Liver (tissue), 9 donors: ENCODE data around the gene PRPF19. TPM values are rescaled to one million over a fixed set of nuclear protein-coding genes. Genes with fewer than 3 reads are reported as not detected.

ENCODE experiments used
- DNase-seq: peaks from one replicate; pipeline ENCODE4 v3.0.0-alpha.2; 2017; ENCODE audit warnings: low spot score
- H3K27ac ChIP-seq, 2 donors: one replicate each; pipeline ENCODE4 v1.7.0; 2013; ENCODE audit warnings: inconsistent platforms in 2 of 2, low read length in 2 of 2, control low read depth in 1 of 2, low read depth in 1 of 2, mild to moderate bottlenecking in 1 of 2
- H3K27me3 ChIP-seq, 4 donors: one replicate each; pipeline versions ENCODE4 v1.6.1 to v1.7.0; 2013; ENCODE audit warnings: low read length in 3 of 4, inconsistent platforms in 1 of 4, mild to moderate bottlenecking in 1 of 4, moderate library complexity in 1 of 4; ENCODE audit not compliant: control insufficient read depth in 4 of 4, insufficient read depth in 4 of 4
- H3K36me3 ChIP-seq, 4 donors: one replicate each; pipeline versions ENCODE4 v1.6.1 to v1.7.0; 2013; ENCODE audit warnings: low read length in 3 of 4, mild to moderate bottlenecking in 3 of 4, low read depth in 1 of 4, moderate library complexity in 1 of 4; ENCODE audit not compliant: control insufficient read depth in 4 of 4, insufficient read depth in 3 of 4
- H3K4me1 ChIP-seq, 4 donors: one replicate each; pipeline versions ENCODE4 v1.6.1 to v1.7.0; 2013; ENCODE audit warnings: low read length in 3 of 4, mild to moderate bottlenecking in 3 of 4, moderate library complexity in 1 of 4; ENCODE audit not compliant: control insufficient read depth in 4 of 4, insufficient read depth in 4 of 4
- H3K4me3 ChIP-seq, 3 donors: one replicate each; pipeline versions ENCODE4 v1.6.1 to v1.7.0; 2013; ENCODE audit warnings: low read length in 3 of 3, control low read depth in 1 of 3, low read depth in 1 of 3, mild to moderate bottlenecking in 1 of 3
- H3K9ac ChIP-seq, 2 donors: one replicate each; pipeline ENCODE4 v1.7.0; 2013; ENCODE audit warnings: low read length in 2 of 2, mild to moderate bottlenecking in 2 of 2, moderate library complexity in 2 of 2, control low read depth in 1 of 2, low read depth in 1 of 2
- H3K9me3 ChIP-seq, 4 donors: one replicate each; pipeline versions ENCODE4 v1.6.1 to v1.7.0; 2013; ENCODE audit warnings: low read length in 3 of 4; ENCODE audit not compliant: control insufficient read depth in 4 of 4
- ATF3 ChIP-seq: IDR thresholded peaks from 2 replicates; pipeline ENCODE4 v1.6.1; 2016; ENCODE audit warnings: antibody characterized with exemption
- CTCF ChIP-seq: fragments of 150-350 bp; IDR thresholded peaks from 2 replicates; pipeline ENCODE4 v1.5.1; 2017; ENCODE audit warnings: improper control_type of control experiment, low read depth, low read length; ENCODE audit not compliant: missing input control
- EGR1 ChIP-seq, 2 donors: IDR thresholded peaks; 2 replicates each; pipeline ENCODE4 v1.6.1; 2016 to 2018; ENCODE audit warnings: antibody characterized with exemption in 2 of 2, low read depth in 2 of 2
- FOXA1 ChIP-seq: IDR thresholded peaks from 2 replicates; pipeline ENCODE4 v1.6.1; 2016; ENCODE audit warnings: antibody characterized with exemption
- FOXA2 ChIP-seq: IDR thresholded peaks from 2 replicates; pipeline ENCODE4 v1.6.1; 2016; ENCODE audit warnings: antibody characterized with exemption
- GABPA ChIP-seq, 2 donors: IDR thresholded peaks in 1 of 2; conservative IDR thresholded peaks in 1 of 2; 2 replicates each; pipeline ENCODE4 v1.6.1; 2016; ENCODE audit warnings: antibody characterized with exemption in 2 of 2, mild to moderate bottlenecking in 1 of 2, moderate library complexity in 1 of 2
- HNF4A ChIP-seq, 2 donors: conservative IDR thresholded peaks; 2 replicates each; pipeline ENCODE4 v1.6.1; 2016; ENCODE audit warnings: antibody characterized with exemption in 2 of 2, mild to moderate bottlenecking in 2 of 2
- HNF4G ChIP-seq: IDR thresholded peaks from 2 replicates; pipeline ENCODE4 v1.6.1; 2016; ENCODE audit warnings: antibody characterized with exemption
- JUND ChIP-seq, 2 donors: IDR thresholded peaks; 2 replicates each; pipeline ENCODE4 v1.6.1; 2016; ENCODE audit warnings: antibody characterized with exemption in 2 of 2
- MAX ChIP-seq: IDR thresholded peaks from 2 replicates; pipeline ENCODE4 v1.6.1; 2016; ENCODE audit warnings: antibody characterized with exemption
- NR2F2 ChIP-seq: IDR thresholded peaks from 2 replicates; pipeline ENCODE4 v1.6.1; 2016; ENCODE audit warnings: antibody characterized with exemption
- RAD21 ChIP-seq, 2 donors: IDR thresholded peaks; 2 replicates each; pipeline ENCODE4 v1.6.1; 2016; ENCODE audit warnings: antibody characterized with exemption in 2 of 2, mild to moderate bottlenecking in 2 of 2
- RXRA ChIP-seq, 2 donors: IDR thresholded peaks; 2 replicates each; pipeline ENCODE4 v1.6.1; 2017 to 2018; ENCODE audit warnings: antibody characterized with exemption in 2 of 2, mild to moderate bottlenecking in 1 of 2
- SP1 ChIP-seq: IDR thresholded peaks from 2 replicates; pipeline ENCODE4 v1.6.1; 2018; ENCODE audit warnings: antibody characterized with exemption, mild to moderate bottlenecking
- TAF1 ChIP-seq: conservative IDR thresholded peaks from 2 replicates; pipeline ENCODE4 v1.6.1; 2016; ENCODE audit warnings: antibody characterized with exemption, mild to moderate bottlenecking
- YY1 ChIP-seq: IDR thresholded peaks from 2 replicates; pipeline ENCODE4 v1.6.1; 2016; ENCODE audit warnings: antibody characterized with exemption, mild to moderate bottlenecking
- WGBS: extraction: QIAGEN DNeasy Blood & Tissue Kit; methylation state at CpG from one replicate; pipeline ENCODE4 v1.1.7; 2013; 5-methylcytosine and 5-hydroxymethylcytosine counted together
- polyA plus RNA-seq, 2 donors: library from polyadenylated mRNA; stranded (reverse) in 1 of 2; unstranded in 1 of 2; fragments of 200-250 nt in 1 of 2; fragments of >200 nt in 1 of 2; fragmentation: Nextera tagmentation in 1 of 2; extraction: Ambion mirVana in 1 of 2; gene quantifications; one replicate each; pipeline versions ENCODE4 v1.2.1 to v1.2.3, GENCODE V29; 2013 to 2015
- total RNA-seq, 2 donors: library from RNA; depleted of rRNA; stranded (reverse); fragments of >200 nt; gene quantifications; one replicate each; pipeline ENCODE4 v1.2.3, GENCODE V29; 2014
- TF ChIP-seq, protein P1 (sequence below): IDR thresholded peaks from 2 replicates; pipeline ENCODE4 v1.6.1; 2016; ENCODE audit warnings: antibody characterized with exemption
- TF ChIP-seq, protein P2 (sequence below): IDR thresholded peaks from 2 replicates; pipeline ENCODE4 v1.6.1; 2016; ENCODE audit warnings: antibody characterized with exemption, mild to moderate bottlenecking
- donor health status: healthy.
- donor health status: healthy.
- donor health status: healthy.
- donor health status: healthy.
- donor health status: healthy.

Gene PRPF19
- total and polyA plus RNA-seq, 4 donors, result 25.4 to 57.1 (median 40.4) TPM

- Histone ChIP-seq H3K4me3 (no peak overlapping the region), H3K27ac (no peak overlapping the region), H3K9me3 (no peaks in the 10 kb centered on the region), H3K27me3 (peaks cover 0 to 6% (median 0%) of the 10 kb centered on the region in 4 donors), H3K9ac (no peak overlapping the region), H3K36me3 (peaks cover 0 to 8% (median 2%) of the 10 kb centered on the region in 4 donors), H3K4me1 (peaks cover 5 to 13% (median 5%) of the 10 kb centered on the region in 4 donors)
- no peak for DNase-seq
- TF ChIP-seq TAF1 (no peak), SP1 (no peak), RAD21 (IDR thresholded peaks at IDR 0.05) (no peak)
- TF ChIP-seq, protein P1, sequence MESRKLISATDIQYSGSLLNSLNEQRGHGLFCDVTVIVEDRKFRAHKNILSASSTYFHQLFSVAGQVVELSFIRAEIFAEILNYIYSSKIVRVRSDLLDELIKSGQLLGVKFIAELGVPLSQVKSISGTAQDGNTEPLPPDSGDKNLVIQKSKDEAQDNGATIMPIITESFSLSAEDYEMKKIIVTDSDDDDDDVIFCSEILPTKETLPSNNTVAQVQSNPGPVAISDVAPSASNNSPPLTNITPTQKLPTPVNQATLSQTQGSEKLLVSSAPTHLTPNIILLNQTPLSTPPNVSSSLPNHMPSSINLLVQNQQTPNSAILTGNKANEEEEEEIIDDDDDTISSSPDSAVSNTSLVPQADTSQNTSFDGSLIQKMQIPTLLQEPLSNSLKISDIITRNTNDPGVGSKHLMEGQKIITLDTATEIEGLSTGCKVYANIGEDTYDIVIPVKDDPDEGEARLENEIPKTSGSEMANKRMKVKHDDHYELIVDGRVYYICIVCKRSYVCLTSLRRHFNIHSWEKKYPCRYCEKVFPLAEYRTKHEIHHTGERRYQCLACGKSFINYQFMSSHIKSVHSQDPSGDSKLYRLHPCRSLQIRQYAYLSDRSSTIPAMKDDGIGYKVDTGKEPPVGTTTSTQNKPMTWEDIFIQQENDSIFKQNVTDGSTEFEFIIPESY, result no peak
- 91% methylated on average over 8 of the region's 8 CpGs for WGBS
Observed at GRCh38 chr11:60927061-60927592, 20.7 kb upstream of the PRPF19 start.

DNA sequence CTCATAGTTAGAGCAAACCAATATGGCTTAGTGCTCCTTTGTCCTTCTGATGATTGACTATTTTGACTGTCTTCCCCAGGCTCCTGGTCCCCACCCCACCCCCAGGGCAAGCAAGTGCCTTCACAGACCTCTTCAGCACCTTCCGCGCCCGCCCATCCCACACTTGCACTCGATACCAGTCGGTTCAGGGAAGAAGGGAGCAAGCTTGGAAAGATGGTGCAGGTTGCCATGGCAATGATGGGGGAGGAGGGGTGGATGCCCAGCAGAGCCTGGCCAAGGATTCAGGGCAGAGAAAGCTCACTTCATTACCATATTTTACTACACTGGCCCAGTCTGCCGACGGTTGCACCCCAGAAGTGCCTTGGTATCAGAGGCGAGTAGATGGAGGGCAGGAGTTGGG lies 20.1 kb upstream of the PRPF19 start:
- no peak overlapping the region for H3K9ac ChIP-seq
- H3K27me3 ChIP-seq, result peaks cover 0 to 6% (median 0%) of the 10 kb centered on the region in 4 donors
- H3K4me1 ChIP-seq, result peaks cover 5 to 13% (median 5%) of the 10 kb centered on the region in 4 donors
- no peak overlapping the region for H3K27ac ChIP-seq
- TF ChIP-seq GABPA (IDR thresholded peaks at IDR 0.05 in 1 of 2, conservative IDR thresholded peaks at IDR 0.05 in 1 of 2) (no peak), HNF4G (no peak), EGR1 (IDR thresholded peaks at IDR 0.05; ENCODE audit: low read depth in 2 of 2) (no peak), RXRA (IDR thresholded peaks at IDR 0.05) (no peak), SP1 (no peak), FOXA1 (no peak), MAX (no peak), YY1 (no peak), HNF4A (conservative IDR thresholded peaks at IDR 0.05) (no peak), NR2F2 (no peak), FOXA2 (no peak), JUND (IDR thresholded peaks at IDR 0.05) (no peak), ATF3 (no peak), TAF1 (no peak), CTCF (no peak), RAD21 (IDR thresholded peaks at IDR 0.05) (no peak)
- TF ChIP-seq, protein P1, result no peak
- TF ChIP-seq, protein P2, sequence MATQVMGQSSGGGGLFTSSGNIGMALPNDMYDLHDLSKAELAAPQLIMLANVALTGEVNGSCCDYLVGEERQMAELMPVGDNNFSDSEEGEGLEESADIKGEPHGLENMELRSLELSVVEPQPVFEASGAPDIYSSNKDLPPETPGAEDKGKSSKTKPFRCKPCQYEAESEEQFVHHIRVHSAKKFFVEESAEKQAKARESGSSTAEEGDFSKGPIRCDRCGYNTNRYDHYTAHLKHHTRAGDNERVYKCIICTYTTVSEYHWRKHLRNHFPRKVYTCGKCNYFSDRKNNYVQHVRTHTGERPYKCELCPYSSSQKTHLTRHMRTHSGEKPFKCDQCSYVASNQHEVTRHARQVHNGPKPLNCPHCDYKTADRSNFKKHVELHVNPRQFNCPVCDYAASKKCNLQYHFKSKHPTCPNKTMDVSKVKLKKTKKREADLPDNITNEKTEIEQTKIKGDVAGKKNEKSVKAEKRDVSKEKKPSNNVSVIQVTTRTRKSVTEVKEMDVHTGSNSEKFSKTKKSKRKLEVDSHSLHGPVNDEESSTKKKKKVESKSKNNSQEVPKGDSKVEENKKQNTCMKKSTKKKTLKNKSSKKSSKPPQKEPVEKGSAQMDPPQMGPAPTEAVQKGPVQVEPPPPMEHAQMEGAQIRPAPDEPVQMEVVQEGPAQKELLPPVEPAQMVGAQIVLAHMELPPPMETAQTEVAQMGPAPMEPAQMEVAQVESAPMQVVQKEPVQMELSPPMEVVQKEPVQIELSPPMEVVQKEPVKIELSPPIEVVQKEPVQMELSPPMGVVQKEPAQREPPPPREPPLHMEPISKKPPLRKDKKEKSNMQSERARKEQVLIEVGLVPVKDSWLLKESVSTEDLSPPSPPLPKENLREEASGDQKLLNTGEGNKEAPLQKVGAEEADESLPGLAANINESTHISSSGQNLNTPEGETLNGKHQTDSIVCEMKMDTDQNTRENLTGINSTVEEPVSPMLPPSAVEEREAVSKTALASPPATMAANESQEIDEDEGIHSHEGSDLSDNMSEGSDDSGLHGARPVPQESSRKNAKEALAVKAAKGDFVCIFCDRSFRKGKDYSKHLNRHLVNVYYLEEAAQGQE, result no peak
- 95% methylated on average over 8 of the region's 8 CpGs for WGBS
- peaks cover 0 to 14% (median 5%) of the 10 kb centered on the region in 4 donors for H3K36me3 ChIP-seq
- no peak overlapping the region for H3K4me3 ChIP-seq
- H3K9me3 ChIP-seq, result no peaks in the 10 kb centered on the region
- DNase-seq, result no peak
